Endothelial cell of umbilical vein (primary cell): ENCODE measurements around the gene TSPEAR. TPM values are rescaled to one million over a fixed set of nuclear protein-coding genes. Genes with fewer than 3 reads are reported as not detected.
"Not testable (repeated sequence)": the region's sequence is repeated elsewhere in the genome, so short reads cannot be mapped to it uniquely, and the experiment has no call there.

ENCODE experiments used
- BruUV-seq: library from RNA; stranded (reverse); fragments of 400-500 nt; replicated peaks from 2 replicates; lab custom pipeline; 2021; lab: Mats Ljungman, UMichigan
- CTCF ChIA-PET: fragments of 300-600, 350-600 bp; sonication (Branson Sonifier 250); formaldehyde crosslinking; loops from one replicate; lab custom pipeline; 2021; ENCODE audit warnings: antibody characterized with exemption, inconsistent platforms; lab: Charles Lee
- POLR2A ChIA-PET: fragments of 300-600, 350-600 bp; sonication (Branson Sonifier 250); formaldehyde crosslinking; loops from one replicate; lab custom pipeline; 2021; ENCODE audit warnings: antibody characterized with exemption, inconsistent platforms; lab: Charles Lee
- DNase-seq: peaks from one replicate; pipeline ENCODE4 v3.0.0-alpha.2; 2011; ENCODE audit warnings: low read depth, low spot score
- FAIRE-seq: peaks from 2 replicates; lab custom pipeline; 2011; peaks lifted over from hg19 to GRCh38; lab: Jason Lieb, UNC
- H2AFZ ChIP-seq: 2 replicates; pipeline ENCODE4 v1.6.0; 2012; ENCODE audit warnings: low read depth, low read length, control low read depth, inconsistent platforms
- H3K27ac ChIP-seq: 2 replicates; pipeline ENCODE4 v1.5.1; 2011; ENCODE audit warnings: low read depth, mild to moderate bottlenecking, control low read depth, low read length, moderate library complexity; ENCODE audit not compliant: insufficient read depth
- H3K27me3 ChIP-seq, 2 experiments: 2 replicates each; pipeline versions ENCODE4 v1.6.0 to v1.6.1; 2011; ENCODE audit warnings: low read length in 2 of 2, mixed read lengths in 1 of 2; ENCODE audit not compliant: control insufficient read depth in 2 of 2, insufficient read depth in 2 of 2
- H3K36me3 ChIP-seq, 2 experiments: 2 replicates in 1 of 2; 3 replicates in 1 of 2; pipeline ENCODE4 v1.5.1; 2011; ENCODE audit warnings: low read length in 2 of 2, mild to moderate bottlenecking in 1 of 2, moderate library complexity in 1 of 2; ENCODE audit not compliant: control insufficient read depth in 2 of 2, insufficient read depth in 2 of 2; ENCODE audit errors: extremely low read depth in 1 of 2
- H3K4me1 ChIP-seq: 3 replicates; pipeline ENCODE4 v1.5.1; 2011; ENCODE audit warnings: mild to moderate bottlenecking, low read length; ENCODE audit not compliant: control insufficient read depth, insufficient read depth; ENCODE audit errors: extremely low read depth
- H3K4me2 ChIP-seq: 2 replicates; pipeline ENCODE4 v1.6.1; 2011; ENCODE audit warnings: low read length, control low read depth, mixed read lengths; ENCODE audit not compliant: insufficient read depth
- H3K4me3 ChIP-seq, 3 experiments: fragments of 200-600 bp in 1 of 3; sonication (generic), shearing (Covaris generic) in 1 of 3; replicated peaks in 1 of 3; 2 replicates each; pipeline ENCODE4 v1.5.1; 2011 to 2016; ENCODE audit warnings: control low read depth in 3 of 3, low read length in 3 of 3, mild to moderate bottlenecking in 2 of 3, inconsistent platforms in 1 of 3, low read depth in 1 of 3, moderate library complexity in 1 of 3; ENCODE audit not compliant: insufficient read depth in 1 of 3
- H3K79me2 ChIP-seq: 2 replicates; pipeline ENCODE4 v1.6.0; 2012; ENCODE audit warnings: low read length, inconsistent platforms; ENCODE audit not compliant: control insufficient read depth, insufficient read depth
- H3K9ac ChIP-seq: replicated peaks from 2 replicates; pipeline ENCODE3; 2011; ENCODE audit warnings: low read length, control low read depth; ENCODE audit not compliant: insufficient read depth; ENCODE audit errors: extremely low read depth
- H3K9me1 ChIP-seq: replicated peaks from 3 replicates; pipeline ENCODE4 v1.6.0; 2011; ENCODE audit warnings: mild to moderate bottlenecking, low read length; ENCODE audit not compliant: control insufficient read depth, insufficient read depth; ENCODE audit errors: extremely low read depth
- H3K9me3 ChIP-seq: replicated peaks from 2 replicates; pipeline ENCODE4 v1.5.1; 2012; ENCODE audit warnings: low read length, inconsistent platforms; ENCODE audit not compliant: control insufficient read depth, insufficient read depth
- H4K20me1 ChIP-seq: replicated peaks from 2 replicates; pipeline ENCODE3; 2011; ENCODE audit warnings: mild to moderate bottlenecking, low read length; ENCODE audit not compliant: control insufficient read depth, insufficient read depth; ENCODE audit errors: extremely low read depth
- dilution Hi-C: fragments of 300-500 bp; cut with MboI; formaldehyde crosslinking; loops from one replicate; pipeline ENCODE4 v1.15.0; 2019; ENCODE audit warnings: low sequenced_read_pairs; ENCODE audit not compliant: extremely low pct_ligation_motif_present
- intact Hi-C: fragments of 100-400 bp; cut with micrococcal nuclease; formaldehyde crosslinking; loops from one replicate; pipeline ENCODE4 v1.10.0; 2022
- polyA plus RNA-seq, 4 experiments: library from polyadenylated mRNA; depleted of rRNA in 3 of 4; stranded (reverse) in 3 of 4; unstranded in 1 of 4; fragments of >200 nt; gene quantifications; 2 replicates each; pipeline versions ENCODE4 v1.2.1 to v1.2.3, GENCODE V29; 2011 to 2012; ENCODE audit warnings: missing spikeins in 1 of 4
- total RNA-seq: library from RNA; stranded (reverse); gene quantifications from 2 replicates; pipeline ENCODE4 v1.2.3, GENCODE V29; 2021

Gene TSPEAR
- total and polyA plus RNA-seq, 2 donors (not counting 3 experiments of a cell fraction or from before 2014, with no cell fraction given): 0.01 TPM; not detected in 1

DNA sequence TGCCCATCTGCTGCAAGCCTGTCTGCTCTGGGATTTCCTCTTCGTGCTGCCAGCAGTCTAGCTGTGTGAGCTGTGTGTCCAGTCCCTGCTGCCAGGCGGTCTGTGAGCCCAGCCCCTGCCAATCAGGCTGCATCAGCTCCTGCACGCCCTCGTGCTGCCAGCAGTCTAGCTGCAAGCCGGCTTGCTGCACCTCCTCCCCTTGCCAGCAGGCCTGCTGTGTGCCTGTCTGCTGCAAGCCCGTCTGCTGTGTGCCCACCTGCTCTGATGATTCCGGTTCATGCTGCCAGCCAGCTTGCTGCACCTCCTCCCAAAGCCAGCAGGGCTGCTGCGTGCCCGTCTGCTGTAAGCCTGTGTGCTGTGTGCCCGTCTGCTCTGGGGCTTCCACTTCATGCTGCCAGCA, 110.3 kb downstream of the TSPEAR start:
- H3K9ac ChIP-seq, H3K36me3 ChIP-seq, BruUV-seq, intact Hi-C loops, DNase-seq, H3K27ac ChIP-seq, H3K4me2 ChIP-seq, H3K4me3 ChIP-seq, H4K20me1 ChIP-seq, H3K27me3 ChIP-seq, H3K79me2 ChIP-seq, H3K9me1 ChIP-seq, H2AFZ ChIP-seq, FAIRE-seq, H3K9me3 ChIP-seq, POLR2A ChIA-PET, H3K4me1 ChIP-seq, dilution Hi-C loops: not testable (repeated sequence)
- CTCF ChIA-PET: interaction anchor here (0.6 to 1.2 kb wide), 2 partner anchors 9 to 118 kb away, joined by 3 to 4 read pairs; partner anchors contain the start of gene KRTAP10-6

DNA sequence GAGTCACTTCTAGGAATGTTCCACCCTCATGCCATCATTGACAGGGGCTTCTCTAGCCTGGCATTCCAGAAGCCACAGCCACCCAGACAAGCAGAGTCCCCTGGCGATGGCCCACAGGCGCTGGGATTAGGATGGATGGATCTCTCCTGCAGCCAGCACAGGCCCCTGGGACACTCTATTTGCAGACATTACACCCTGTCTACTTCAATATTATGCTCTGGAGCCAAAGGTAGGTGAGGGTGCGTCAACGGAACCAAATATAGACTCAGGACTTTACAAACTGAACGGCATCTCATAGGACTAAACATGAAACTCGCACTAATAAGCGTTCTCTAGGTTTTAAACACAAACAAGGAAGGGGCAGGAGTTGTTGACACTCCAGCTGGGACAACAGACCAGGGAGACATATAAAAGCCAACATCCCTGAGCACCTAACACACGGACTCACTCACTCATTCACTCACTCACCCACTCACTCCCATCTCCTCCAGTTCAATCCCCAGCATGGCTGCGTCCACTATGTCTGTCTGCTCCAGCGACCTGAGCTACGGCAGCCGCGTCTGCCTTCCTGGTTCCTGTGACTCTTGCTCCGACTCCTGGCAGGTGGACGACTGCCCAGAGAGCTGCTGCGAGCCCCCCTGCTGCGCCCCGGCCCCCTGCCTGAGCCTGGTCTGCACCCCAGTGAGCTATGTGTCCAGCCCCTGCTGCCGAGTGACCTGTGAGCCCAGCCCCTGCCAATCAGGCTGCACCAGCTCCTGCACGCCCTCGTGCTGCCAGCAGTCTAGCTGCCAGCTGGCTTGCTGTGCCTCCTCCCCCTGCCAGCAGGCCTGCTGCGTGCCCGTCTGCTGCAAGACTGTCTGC, 111.0 kb downstream of the TSPEAR start, which contains the start of gene KRTAP10-7:
Gene KRTAP10-7 (plus strand): TSS at position 480 of the 861 bp plus-strand sequence. CDS start 25 bp downstream, at position 505.
- DNase-seq, FAIRE-seq, H3K4me1 ChIP-seq, H4K20me1 ChIP-seq, H3K9ac ChIP-seq, H3K27me3 ChIP-seq, H3K27ac ChIP-seq, H3K4me2 ChIP-seq, POLR2A ChIA-PET, H3K4me3 ChIP-seq, H3K9me3 ChIP-seq, H3K9me1 ChIP-seq, H2AFZ ChIP-seq, BruUV-seq, intact Hi-C loops, H3K79me2 ChIP-seq, dilution Hi-C loops, H3K36me3 ChIP-seq: not testable (repeated sequence)
- CTCF ChIA-PET: interaction anchor here (0.6 to 1.4 kb wide), 3 partner anchors 8 to 193 kb away, joined by 3 to 4 read pairs (median 4); partner anchors contain the start of gene KRTAP10-6
